Activated CD4-positive, alpha-beta T cell treated with anti-CD3 and anti-CD28 coated beads for 24 hours (primary cell): ENCODE results near the gene IRF5.
"Not testable (repeated sequence)": the region's sequence is repeated elsewhere in the genome, so short reads cannot be mapped to it uniquely, and the experiment has no call there.

Experiments
- DNase-seq, 2 donors: peaks; one replicate each; pipeline ENCODE4 v3.0.0-alpha.2; 2020; ENCODE audit warnings: low read depth in 2 of 2

IRF5 gene

GRCh38 chr7:128906766-128907559 is 30.8 kb upstream of the IRF5 start:
- DNase-seq, result no peak

- DNase-seq, result no peak
Observed at GRCh38 chr7:128908750-128909624, 28.7 kb upstream of the IRF5 start.

GRCh38 chr7:128909625-128910568 is 27.8 kb upstream of the IRF5 start:
- DNase-seq, result no peak

GRCh38 chr7:128910569-128910945 is 27.2 kb upstream of the IRF5 start, which contains the start of gene KCP:
Gene KCP (minus strand): TSS chr7:128910709. CDS start chr7:128910676, 33 bp downstream.
- DNase-seq, result no peak

- no peak for DNase-seq
Observed at GRCh38 chr7:128911423-128912031, 26.2 kb upstream of the IRF5 start.

- no peak for DNase-seq
Observed at GRCh38 chr7:128912281-128912680, 25.4 kb upstream of the IRF5 start.

- DNase-seq, result not testable (repeated sequence)
Observed at GRCh38 chr7:128912709-128913495, 24.8 kb upstream of the IRF5 start.

GRCh38 chr7:128913870-128914565 is 23.7 kb upstream of the IRF5 start:
- no peak for DNase-seq

GRCh38 chr7:128914566-128915151 is 23.1 kb upstream of the IRF5 start:
- no peak for DNase-seq

- no peak for DNase-seq
Observed at GRCh38 chr7:128915271-128915819, 22.4 kb upstream of the IRF5 start.

GRCh38 chr7:128915841-128916642 is 21.7 kb upstream of the IRF5 start:
- DNase-seq, result no peak

GRCh38 chr7:128916643-128916915 is 21.1 kb upstream of the IRF5 start:
- DNase-seq, result no peak

GRCh38 chr7:128917122-128917521 is 20.6 kb upstream of the IRF5 start:
- DNase-seq, result no peak

GRCh38 chr7:128918016-128918665 is 19.6 kb upstream of the IRF5 start:
- no peak for DNase-seq

- no peak for DNase-seq
Observed at GRCh38 chr7:128919241-128919640, 18.5 kb upstream of the IRF5 start.

GRCh38 chr7:128919881-128920799 is 17.6 kb upstream of the IRF5 start:
- DNase-seq, result no peak
